Kidney epithelial cell (primary cell): ENCODE data around the gene HOXB6. TPM values are rescaled to one million over a fixed set of nuclear protein-coding genes. Genes with fewer than 3 reads are reported as not detected.

Experiments used
- DNase-seq: peaks from one replicate; pipeline ENCODE4 v3.0.0-alpha.2; 2010; ENCODE audit warnings: low read depth
- H3K27me3 ChIP-seq: 2 replicates; pipeline ENCODE4 v1.6.0; 2011; ENCODE audit warnings: low read length; ENCODE audit not compliant: control insufficient read depth, insufficient read depth
- H3K36me3 ChIP-seq: 2 replicates; pipeline ENCODE4 v1.5.1; 2011; ENCODE audit warnings: low read length; ENCODE audit not compliant: control insufficient read depth, insufficient read depth
- H3K4me3 ChIP-seq: 2 replicates; pipeline ENCODE4 v1.5.1; 2011; ENCODE audit warnings: low read depth, mild to moderate bottlenecking, control low read depth, low read length
- total RNA-seq: library from RNA; depleted of rRNA; stranded (reverse); fragments of >200 nt; gene quantifications from 2 replicates; pipeline ENCODE4 v1.2.3, GENCODE V29; 2015
- TF ChIP-seq, protein P1 (sequence below): IDR thresholded peaks from 2 replicates; pipeline ENCODE4 v1.5.1; 2011; ENCODE audit warnings: mild to moderate bottlenecking, moderate library complexity, low read length, control low read depth, inconsistent platforms; ENCODE audit not compliant: insufficient read depth, poor library complexity, severe bottlenecking

HOXB6 gene
- total RNA-seq, 1 donor from 2014 or later = 30.7 TPM

DNA sequence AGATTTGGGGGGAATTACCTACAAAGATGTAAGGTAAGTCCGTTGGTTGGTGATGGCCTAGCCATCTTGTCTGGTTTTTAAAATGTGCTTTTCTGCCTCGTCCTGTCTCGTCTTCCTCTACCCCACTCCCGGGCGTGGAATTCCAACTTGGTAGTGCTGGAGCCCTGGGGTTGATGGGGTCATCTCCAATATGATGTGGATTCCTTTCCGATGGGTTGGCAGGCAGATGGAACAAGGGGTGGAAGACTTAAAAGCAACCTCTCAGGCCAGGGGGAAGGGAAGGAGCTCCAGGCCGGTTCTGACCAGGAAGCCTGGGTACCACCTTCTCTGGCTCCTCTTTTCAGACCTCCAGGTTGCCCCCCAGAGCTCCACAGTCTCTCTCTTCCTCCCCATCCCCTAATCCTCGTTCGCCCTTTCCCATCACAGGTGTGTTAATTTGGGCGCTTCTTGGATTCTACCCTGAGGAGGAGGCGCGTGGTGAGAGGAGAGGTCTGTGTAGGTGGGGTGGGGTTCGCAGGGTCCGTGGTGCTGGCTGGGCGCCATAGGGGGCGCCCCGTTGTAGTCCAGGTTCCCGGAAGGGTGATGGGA lies 54.8 kb downstream of the HOXB6 start:
- H3K4me3 ChIP-seq = peak overlapping the region; percentile 32
- peaks cover 8% of the 10 kb centered on the region for H3K36me3 ChIP-seq
- DNase-seq = no peak
- TF ChIP-seq, protein P1, sequence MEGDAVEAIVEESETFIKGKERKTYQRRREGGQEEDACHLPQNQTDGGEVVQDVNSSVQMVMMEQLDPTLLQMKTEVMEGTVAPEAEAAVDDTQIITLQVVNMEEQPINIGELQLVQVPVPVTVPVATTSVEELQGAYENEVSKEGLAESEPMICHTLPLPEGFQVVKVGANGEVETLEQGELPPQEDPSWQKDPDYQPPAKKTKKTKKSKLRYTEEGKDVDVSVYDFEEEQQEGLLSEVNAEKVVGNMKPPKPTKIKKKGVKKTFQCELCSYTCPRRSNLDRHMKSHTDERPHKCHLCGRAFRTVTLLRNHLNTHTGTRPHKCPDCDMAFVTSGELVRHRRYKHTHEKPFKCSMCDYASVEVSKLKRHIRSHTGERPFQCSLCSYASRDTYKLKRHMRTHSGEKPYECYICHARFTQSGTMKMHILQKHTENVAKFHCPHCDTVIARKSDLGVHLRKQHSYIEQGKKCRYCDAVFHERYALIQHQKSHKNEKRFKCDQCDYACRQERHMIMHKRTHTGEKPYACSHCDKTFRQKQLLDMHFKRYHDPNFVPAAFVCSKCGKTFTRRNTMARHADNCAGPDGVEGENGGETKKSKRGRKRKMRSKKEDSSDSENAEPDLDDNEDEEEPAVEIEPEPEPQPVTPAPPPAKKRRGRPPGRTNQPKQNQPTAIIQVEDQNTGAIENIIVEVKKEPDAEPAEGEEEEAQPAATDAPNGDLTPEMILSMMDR = no peak
- H3K27me3 ChIP-seq = no peaks in the 10 kb centered on the region

DNA sequence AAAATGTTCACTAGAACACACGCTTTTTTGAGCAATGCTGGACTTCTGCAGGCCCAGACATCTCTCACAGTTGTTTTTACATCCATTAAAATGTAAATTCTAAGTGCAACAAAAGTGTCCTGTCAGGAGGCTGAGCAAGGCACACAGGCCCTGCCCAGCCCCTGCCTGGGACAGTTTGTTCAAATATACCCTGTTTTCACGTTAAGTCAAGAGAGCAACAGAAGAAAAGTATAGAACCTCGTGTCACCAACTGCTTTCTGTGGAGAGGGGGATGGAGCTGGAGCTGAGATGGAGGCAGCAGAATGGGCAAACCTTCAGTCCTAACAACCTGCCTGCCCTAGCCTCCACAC lies 55.5 kb downstream of the HOXB6 start:
- H3K4me3 ChIP-seq = no peak overlapping the region
- DNase-seq = no peak
- H3K27me3 ChIP-seq = no peaks in the 10 kb centered on the region
- TF ChIP-seq, protein P1 = no peak
- peaks cover 4% of the 10 kb centered on the region for H3K36me3 ChIP-seq

DNA sequence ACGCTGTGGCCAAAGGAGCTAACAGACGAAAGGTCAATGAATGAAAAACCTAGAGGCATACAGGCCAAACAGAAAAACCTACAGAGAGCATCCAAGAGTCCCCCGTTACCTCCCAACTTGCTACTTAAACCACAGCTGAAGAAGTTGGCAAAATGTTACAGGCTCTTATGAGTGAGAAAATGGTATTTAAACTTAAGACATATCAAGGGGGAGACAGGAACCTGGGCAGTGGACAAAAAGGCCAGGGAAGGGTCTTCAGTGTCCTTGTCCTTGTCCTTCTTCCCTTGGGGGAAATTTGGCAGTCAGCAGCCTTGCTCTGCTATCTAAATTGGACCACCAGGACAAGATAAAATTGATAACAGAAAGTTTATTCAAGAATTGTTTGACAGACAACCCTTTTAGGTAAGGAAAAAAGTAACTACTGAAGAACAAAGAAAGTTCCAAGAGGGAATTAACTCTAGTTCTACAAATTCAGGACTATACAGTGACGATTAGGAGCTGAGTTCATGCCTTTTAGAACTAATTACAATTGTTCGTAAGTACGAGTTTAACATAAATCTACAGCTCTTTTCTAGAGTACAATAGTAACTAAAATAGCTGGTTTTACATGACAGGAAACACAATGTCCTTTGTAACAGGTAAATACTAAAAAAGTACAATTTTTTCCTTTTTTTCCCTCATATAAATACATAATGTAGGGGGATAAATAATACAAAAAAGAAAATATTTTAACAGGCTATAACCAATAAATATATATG lies 56.1 kb downstream of the HOXB6 start:
- Histone ChIP-seq H3K27me3 (no peaks in the 10 kb centered on the region), H3K36me3 (peaks cover 3% of the 10 kb centered on the region), H3K4me3 (no peak overlapping the region)
- TF ChIP-seq, protein P1 = no peak
- DNase-seq = no peak

DNA sequence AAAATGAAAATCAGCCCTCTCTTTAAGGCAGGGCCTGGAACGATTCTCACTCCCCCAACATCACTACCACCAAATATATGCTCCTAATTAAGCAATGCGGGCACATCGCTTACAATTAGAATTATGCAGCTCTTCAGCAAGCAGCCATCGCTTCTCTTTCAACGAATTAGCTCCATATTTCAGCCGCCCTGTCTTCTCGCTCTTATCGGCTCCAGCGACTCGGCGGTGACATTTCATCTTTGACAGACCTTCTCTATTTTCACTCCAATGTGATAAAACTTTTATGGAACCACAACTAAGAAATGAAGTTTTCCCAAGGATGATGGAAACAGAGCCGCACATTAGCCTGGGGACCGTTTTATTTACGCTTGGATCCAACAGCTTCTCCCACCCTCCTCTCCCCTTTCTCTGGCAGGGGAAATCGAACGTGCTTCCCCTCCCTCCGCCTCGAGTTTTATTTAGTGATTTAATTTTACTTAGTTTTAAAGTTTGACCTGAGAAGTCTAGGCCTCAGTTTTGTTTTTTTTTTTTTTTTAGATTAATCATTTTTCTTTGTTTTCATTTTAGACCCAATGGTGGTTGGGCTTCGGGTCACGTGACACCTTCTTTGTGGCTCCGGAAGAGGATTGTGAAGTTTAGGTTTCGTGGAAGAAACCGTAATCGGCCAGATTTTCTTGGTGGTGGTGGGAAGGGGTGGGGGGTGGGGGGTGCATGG lies 56.8 kb downstream of the HOXB6 start:
- Histone ChIP-seq H3K36me3 (peaks cover 7% of the 10 kb centered on the region), H3K27me3 (no peaks in the 10 kb centered on the region), H3K4me3 (peak overlapping the region; percentile 6)
- TF ChIP-seq, protein P1 = no peak
- no peak for DNase-seq

DNA sequence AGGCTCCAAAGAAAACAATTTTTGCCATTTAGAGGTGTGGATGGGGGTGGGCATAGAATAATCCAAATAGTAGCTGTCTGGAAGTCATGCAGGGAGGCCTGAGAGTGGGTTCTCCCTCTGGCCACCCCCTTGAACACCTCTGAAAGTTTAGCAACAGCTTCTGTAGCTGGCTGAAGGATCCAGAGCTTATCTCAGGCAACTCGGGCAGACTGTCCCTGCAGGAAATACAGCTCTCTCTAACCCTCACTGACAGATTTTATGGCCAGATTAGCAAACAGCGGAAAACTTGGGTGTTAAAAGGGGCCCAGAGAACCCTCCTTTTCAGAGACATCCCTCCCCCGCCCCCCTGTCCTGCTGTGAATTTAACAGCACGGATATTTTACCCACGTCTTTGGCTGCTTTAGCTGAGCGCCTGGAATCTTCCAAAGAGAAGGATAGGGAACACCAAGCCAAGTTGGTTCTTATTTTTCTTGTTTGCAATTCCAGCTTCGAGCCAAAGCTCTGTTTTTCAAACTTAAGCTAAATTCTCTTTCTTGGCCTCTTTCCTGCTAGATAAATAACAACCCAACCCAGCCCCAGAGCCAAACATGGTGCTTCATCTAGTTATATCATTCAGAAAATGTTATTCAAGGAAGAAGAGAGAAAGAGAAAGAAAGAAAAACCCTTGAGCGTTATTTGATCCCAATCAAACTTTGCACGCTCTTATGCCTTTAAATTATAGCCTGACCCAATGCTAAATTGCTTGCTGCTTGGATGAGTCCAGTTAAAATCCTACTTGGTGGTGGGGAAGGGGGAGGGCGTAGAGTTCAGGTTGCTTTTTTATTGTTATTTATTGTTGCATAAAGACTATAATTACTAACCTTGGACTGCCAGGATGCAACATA lies 57.6 kb downstream of the HOXB6 start:
- Histone ChIP-seq H3K36me3 (peaks cover 7% of the 10 kb centered on the region), H3K27me3 (no peaks in the 10 kb centered on the region), H3K4me3 (peak overlapping the region; percentile 9)
- DNase-seq = no peak
- TF ChIP-seq, protein P1 = no peak
